AG10803 (cell line): ENCODE data around the gene WDR26.
"Not testable (repeated sequence)": the region's sequence is repeated elsewhere in the genome, so short reads cannot be mapped to it uniquely, and the experiment has no call there.

Experiments
- DNase-seq: peaks from one replicate; pipeline ENCODE4 v3.0.0; 2010; ENCODE audit warnings: low read depth
- H3K4me3 ChIP-seq: 2 replicates; pipeline ENCODE4 v1.5.1; 2011; ENCODE audit warnings: mild to moderate bottlenecking, low read length, control low read depth
- CTCF ChIP-seq: conservative IDR thresholded peaks from 2 replicates; pipeline ENCODE4 v1.5.1; 2011; ENCODE audit warnings: mild to moderate bottlenecking, low read length, control low read depth, inconsistent platforms

Gene WDR26

GRCh38 chr1:224358237-224358636 is 76.4 kb downstream of the WDR26 start:
- no peak for TF ChIP-seq CTCF
- peak overlapping the region; percentile 90 for H3K4me3 ChIP-seq
- no peak for DNase-seq

GRCh38 chr1:224357626-224358124 is 76.9 kb downstream of the WDR26 start:
- peak; percentile 79 for DNase-seq
- no peak for TF ChIP-seq CTCF
- peak overlapping the region; percentile 90 for H3K4me3 ChIP-seq

- H3K4me3 ChIP-seq = peak within 1 kb of the TSS; percentile 90
- TF ChIP-seq CTCF = no peak
- DNase-seq = peak; percentile 94
Measured at GRCh38 chr1:224356685-224357625, 77.6 kb downstream of the WDR26 start, which contains the start of gene CNIH4. CNIH4 (plus strand) TSS chr1:224356879; CDS start chr1:224356925, 46 bp downstream.

- DNase-seq = no peak
- TF ChIP-seq CTCF = no peak
- H3K4me3 ChIP-seq = no peak overlapping the region
Measured at GRCh38 chr1:224353975-224354925, 80.3 kb downstream of the WDR26 start.

GRCh38 chr1:224352436-224353085 is 82.0 kb downstream of the WDR26 start:
- not testable (repeated sequence) for DNase-seq, H3K4me3 ChIP-seq

- DNase-seq, H3K4me3 ChIP-seq: not testable (repeated sequence)
Measured at GRCh38 chr1:224349716-224350115, 84.9 kb downstream of the WDR26 start.

- no peak for DNase-seq
- no peak for TF ChIP-seq CTCF
- H3K4me3 ChIP-seq = no peak overlapping the region
Measured at GRCh38 chr1:224348137-224348536, 86.5 kb downstream of the WDR26 start.
